ENCODE data around the gene CRAT.
"Not testable (repeated sequence)": the region's sequence is repeated elsewhere in the genome, so short reads cannot be mapped to it uniquely, and the experiment has no call there.

CRAT gene

DNA sequence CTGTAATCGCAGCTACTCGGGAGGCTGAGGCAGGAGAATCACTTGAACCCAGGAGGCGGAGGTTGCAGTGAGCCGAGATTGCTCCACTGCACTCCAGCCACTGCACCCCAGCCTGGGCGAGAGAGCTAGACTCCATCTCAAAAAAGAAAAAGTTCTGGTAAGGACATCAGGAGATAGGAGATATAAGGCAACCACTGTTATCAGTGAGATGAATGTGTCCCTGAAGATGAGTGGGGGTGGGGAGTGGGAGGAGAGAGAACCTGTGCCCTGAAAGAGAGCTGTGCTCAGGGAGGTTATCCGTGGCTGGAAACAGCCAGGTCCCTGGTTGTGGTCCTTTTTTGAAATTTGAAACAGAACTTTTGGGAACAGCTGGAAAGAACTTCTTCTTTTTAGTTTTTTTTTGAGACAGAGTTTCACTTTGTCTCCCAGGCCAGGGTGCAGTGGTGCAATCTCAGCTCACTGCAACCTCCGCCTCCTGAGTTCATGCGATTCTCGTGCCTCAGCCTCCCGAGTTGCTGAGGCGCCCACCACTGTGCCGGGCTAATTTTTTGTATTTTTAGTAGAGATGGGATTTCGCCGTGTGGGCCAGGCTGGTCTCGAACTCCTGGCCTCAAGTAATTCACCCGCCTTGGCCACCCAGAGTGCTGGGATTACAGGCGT is 3.2 kb upstream of the CRAT start:
- no peak overlapping the region for H3K4me3 ChIP-seq (ENCODE audit: low read depth, low read length)
- H3K9ac ChIP-seq = no peak overlapping the region
- no peak overlapping the region for H2AFZ ChIP-seq
- H3K9me3 ChIP-seq (ENCODE audit: control insufficient read depth, low read length) = no peaks in the 10 kb centered on the region
- TF ChIP-seq, protein P1, sequence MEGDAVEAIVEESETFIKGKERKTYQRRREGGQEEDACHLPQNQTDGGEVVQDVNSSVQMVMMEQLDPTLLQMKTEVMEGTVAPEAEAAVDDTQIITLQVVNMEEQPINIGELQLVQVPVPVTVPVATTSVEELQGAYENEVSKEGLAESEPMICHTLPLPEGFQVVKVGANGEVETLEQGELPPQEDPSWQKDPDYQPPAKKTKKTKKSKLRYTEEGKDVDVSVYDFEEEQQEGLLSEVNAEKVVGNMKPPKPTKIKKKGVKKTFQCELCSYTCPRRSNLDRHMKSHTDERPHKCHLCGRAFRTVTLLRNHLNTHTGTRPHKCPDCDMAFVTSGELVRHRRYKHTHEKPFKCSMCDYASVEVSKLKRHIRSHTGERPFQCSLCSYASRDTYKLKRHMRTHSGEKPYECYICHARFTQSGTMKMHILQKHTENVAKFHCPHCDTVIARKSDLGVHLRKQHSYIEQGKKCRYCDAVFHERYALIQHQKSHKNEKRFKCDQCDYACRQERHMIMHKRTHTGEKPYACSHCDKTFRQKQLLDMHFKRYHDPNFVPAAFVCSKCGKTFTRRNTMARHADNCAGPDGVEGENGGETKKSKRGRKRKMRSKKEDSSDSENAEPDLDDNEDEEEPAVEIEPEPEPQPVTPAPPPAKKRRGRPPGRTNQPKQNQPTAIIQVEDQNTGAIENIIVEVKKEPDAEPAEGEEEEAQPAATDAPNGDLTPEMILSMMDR (IDR thresholded peaks at IDR 0.05) = no peak
- H3K4me1 ChIP-seq = no peaks in the 10 kb centered on the region
- H3K36me3 ChIP-seq (ENCODE audit: control insufficient read depth, insufficient read depth, low read length) = no peaks in the 10 kb centered on the region
- no peaks in the 10 kb centered on the region for H3K27me3 ChIP-seq (ENCODE audit: control insufficient read depth, insufficient read depth, low read length)
- peaks cover 17% of the 10 kb centered on the region for H3K79me2 ChIP-seq
- no peak overlapping the region for H3K4me2 ChIP-seq (ENCODE audit: low read length)
- H3K27ac ChIP-seq = no peak overlapping the region

DNA sequence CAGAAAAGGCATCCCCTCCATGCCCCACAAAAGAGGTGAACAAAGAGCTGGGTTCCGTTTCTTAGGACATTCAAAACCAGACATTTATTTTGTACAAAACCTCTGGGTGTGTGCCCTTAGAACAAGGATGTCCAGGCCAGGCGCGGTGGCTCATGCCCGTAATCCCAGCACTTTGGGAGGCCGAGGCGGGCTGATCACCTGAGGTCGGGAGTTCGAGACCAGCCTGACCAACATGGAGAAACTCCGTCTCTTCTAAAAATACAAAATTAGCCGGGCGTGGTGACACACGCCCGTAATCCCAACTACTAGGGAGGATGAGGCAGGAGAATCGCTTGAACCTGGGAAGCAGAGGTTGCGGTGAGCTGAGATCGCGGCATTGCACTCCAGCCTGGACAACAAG is 1.9 kb upstream of the CRAT start:
- H3K27ac ChIP-seq; H3K4me1 ChIP-seq; H3K27me3 ChIP-seq (ENCODE audit: control insufficient read depth, insufficient read depth, low read length); H3K9ac ChIP-seq; H3K9me3 ChIP-seq (ENCODE audit: control insufficient read depth, low read length); H3K36me3 ChIP-seq (ENCODE audit: control insufficient read depth, insufficient read depth, low read length); H2AFZ ChIP-seq: not testable (repeated sequence)
- Histone ChIP-seq H3K79me2 (peaks cover 16% of the 10 kb centered on the region), H3K4me2 (ENCODE audit: low read length) (peak overlapping the region; percentile 81), H3K4me3 (ENCODE audit: low read depth, low read length) (peak overlapping the region; percentile 76)

DNA sequence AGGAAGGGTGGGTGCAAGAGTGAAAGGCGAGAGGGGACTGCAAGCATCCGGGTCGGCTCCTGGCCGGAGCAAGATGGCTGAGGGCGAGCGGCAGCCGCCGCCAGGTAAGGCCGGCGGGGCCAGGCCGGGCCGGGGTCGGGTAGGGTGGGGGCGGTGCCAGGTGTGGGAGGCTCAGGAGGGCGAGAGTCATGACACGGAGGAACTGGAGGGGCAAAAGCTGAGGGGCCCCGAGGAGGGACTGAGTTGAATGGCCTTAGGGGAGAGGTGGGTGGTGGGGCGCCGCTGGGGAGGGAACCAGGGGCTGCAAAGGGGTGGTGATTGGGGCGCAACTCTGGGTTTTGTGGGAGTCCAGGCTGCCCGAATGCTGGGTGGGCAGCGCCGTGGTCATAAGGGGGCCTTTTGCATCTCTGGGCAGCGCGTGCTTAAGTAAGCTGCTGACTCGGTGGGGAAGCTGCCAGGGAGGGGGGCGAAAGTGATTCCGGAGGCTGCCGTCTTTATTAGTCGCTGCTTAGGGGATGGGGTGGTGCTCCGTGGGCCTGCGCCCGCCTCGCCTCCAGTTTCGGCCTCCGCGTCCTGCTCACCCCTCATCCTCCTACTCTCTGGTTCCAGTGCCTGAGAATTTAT is 1.0 kb upstream of the CRAT start:
- H3K4me1 ChIP-seq = no peaks in the 10 kb centered on the region
- H3K9me3 ChIP-seq (ENCODE audit: control insufficient read depth, low read length) = no peaks in the 10 kb centered on the region
- TF ChIP-seq, protein P1 (IDR thresholded peaks at IDR 0.05) = no peak

DNA sequence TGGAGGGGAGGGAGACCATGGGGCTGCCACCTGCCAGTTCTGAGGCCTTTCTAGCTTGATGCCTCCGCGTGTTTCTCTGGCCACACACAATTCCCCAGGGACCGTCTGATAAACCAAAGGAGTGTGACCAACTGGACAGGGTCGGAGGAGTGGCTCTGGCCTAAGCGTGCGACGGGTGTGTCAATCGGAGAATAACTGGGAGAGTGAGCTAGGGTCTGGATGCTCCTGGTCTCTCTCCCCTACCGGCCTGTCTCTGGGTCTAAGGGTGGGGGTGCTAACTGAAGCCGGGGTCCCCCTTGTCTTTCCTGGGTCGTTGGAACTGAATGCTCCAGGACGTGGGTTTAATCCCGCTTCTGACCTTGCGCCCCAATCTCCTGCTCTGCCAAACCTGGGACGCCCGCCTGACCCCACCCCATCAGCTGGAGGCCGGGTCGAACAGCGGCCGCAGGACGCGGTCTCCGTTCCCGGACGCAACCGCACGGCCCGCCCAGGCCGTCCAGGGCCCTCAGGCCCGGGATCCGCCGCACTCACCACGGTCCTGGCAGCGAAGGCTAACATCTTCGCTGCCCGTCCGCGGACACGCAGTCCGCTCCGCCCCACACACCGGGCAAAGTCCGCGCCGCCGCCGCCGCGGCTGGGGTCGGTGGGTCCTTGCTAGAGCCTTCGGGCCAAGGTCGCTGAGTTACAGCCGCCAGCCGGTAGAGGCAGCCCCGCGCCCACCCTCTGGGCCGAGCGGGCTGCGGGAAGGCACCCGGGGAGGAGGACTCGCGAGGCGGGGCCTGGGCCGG is 447 bp downstream of the CRAT start:
- Histone ChIP-seq H3K27ac (peak overlapping the region; percentile 94), H3K9ac (no peak overlapping the region), H3K27me3 (ENCODE audit: control insufficient read depth, insufficient read depth, low read length) (no peaks in the 10 kb centered on the region), H3K79me2 (peaks cover 10% of the 10 kb centered on the region), H3K4me2 (ENCODE audit: low read length) (peak overlapping the region; percentile 59), H3K36me3 (ENCODE audit: control insufficient read depth, insufficient read depth, low read length) (no peaks in the 10 kb centered on the region), H3K9me3 (ENCODE audit: control insufficient read depth, low read length) (no peaks in the 10 kb centered on the region), H3K4me3 (ENCODE audit: low read depth, low read length) (peak overlapping the region; percentile 76), H2AFZ (peak overlapping the region; percentile 93), H3K4me1 (no peaks in the 10 kb centered on the region)
- TF ChIP-seq, protein P1 (IDR thresholded peaks at IDR 0.05) = no peak

More for the DNA sequence above, 1.0 kb upstream of the CRAT start:
- Histone ChIP-seq H3K79me2 (peaks cover 12% of the 10 kb centered on the region), H2AFZ (peak overlapping the region; percentile 80), H3K9ac (peak overlapping the region; percentile 28), H3K27me3 (ENCODE audit: control insufficient read depth, insufficient read depth, low read length) (no peaks in the 10 kb centered on the region), H3K4me3 (ENCODE audit: low read depth, low read length) (peak overlapping the region; percentile 76), H3K36me3 (ENCODE audit: control insufficient read depth, insufficient read depth, low read length) (no peaks in the 10 kb centered on the region), H3K27ac (peak overlapping the region; percentile 94), H3K4me2 (ENCODE audit: low read length) (peak overlapping the region; percentile 81)

DNA sequence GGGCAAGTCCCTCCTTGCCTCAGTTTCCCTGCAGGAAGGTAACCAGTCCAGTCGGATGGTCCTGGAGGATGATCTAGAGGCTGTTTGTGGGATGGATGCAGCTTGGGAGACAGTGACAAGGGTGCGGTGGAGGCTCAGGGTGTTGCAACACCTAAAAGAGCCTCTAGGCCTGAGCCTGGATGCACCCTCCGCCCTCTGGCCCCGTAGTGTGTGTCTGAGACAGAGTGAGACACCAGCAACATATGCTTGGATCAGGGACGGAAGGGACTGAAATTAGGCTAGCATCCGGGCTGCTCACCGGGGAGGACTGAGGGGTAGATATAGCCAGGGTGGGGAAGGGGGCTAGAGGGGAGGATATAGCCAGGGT is 1.1 kb downstream of the CRAT start:
- TF ChIP-seq, protein P1 (IDR thresholded peaks at IDR 0.05) = no peak
- no peak overlapping the region for H3K9ac ChIP-seq

More for the DNA sequence above, 1.1 kb downstream of the CRAT start:
- Histone ChIP-seq H3K4me2 (ENCODE audit: low read length) (peak overlapping the region; percentile 59), H2AFZ (no peak overlapping the region), H3K4me1 (no peaks in the 10 kb centered on the region), H3K27ac (no peak overlapping the region), H3K27me3 (ENCODE audit: control insufficient read depth, insufficient read depth, low read length) (no peaks in the 10 kb centered on the region), H3K36me3 (ENCODE audit: control insufficient read depth, insufficient read depth, low read length) (no peaks in the 10 kb centered on the region), H3K4me3 (ENCODE audit: low read depth, low read length) (peak overlapping the region; percentile 76), H3K79me2 (peaks cover 10% of the 10 kb centered on the region), H3K9me3 (ENCODE audit: control insufficient read depth, low read length) (no peaks in the 10 kb centered on the region)
